ENCODE results near the gene POU2F1.

The POU2F1 gene

DNA sequence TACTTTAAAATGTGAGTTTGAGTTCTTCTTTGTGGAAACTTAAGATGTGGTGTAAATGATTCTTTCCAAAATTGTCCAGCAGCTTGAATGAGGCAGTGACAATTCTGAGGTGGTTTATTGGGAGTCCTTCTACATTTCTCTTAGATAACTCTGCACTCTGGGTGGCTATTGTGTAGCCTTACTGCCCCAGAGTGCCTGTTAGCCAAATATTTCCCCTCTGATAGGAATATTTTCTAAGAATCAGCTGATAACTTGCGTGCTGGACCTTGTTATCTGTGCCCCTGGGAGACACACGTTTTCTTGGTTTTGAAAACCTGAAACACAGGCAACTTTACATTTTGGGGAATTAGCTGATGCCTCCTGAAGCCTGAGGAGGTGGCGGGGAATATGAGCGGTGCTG, 206.0 kb downstream of the POU2F1 start:
- DNase-seq = no peak

DNA sequence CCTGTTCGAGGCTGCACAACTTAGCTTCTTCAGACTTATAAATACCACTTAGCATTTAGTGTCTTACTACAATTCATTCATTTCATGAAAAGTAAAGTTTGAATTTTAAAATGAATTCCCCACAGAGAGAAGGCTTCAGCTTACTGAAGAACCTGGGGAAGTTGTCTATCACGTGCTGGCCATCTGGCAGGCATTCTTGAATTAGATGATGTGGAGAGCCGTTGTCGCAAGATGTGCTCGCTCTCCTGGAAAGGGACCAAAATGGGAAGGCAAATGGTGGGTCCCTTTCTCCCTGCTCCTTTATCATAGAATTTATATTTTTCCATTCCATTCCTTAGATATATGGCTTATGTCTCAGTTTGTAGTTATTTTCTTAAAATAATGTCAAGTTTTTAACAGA, 207.2 kb downstream of the POU2F1 start:
- no peak for DNase-seq

DNA sequence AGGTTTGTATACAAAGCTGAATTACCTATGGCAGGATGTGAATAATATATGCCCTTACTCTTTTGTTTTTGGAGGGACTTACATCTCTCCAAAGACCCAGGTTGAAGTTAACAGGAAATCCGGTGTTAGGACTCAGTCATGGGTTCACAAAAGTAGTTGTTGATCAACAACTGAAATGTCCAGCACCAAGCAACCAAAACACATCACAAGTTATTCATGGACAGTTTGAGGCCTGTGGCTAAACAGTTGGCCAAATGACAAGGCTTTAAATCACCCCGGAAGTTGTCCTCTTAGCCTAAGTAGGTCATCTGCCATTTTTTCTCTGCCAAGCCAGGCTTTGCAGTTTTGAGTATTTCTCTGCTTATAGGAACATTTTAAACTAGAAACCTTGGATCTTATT, 207.7 kb downstream of the POU2F1 start:
- no peak for DNase-seq

DNA sequence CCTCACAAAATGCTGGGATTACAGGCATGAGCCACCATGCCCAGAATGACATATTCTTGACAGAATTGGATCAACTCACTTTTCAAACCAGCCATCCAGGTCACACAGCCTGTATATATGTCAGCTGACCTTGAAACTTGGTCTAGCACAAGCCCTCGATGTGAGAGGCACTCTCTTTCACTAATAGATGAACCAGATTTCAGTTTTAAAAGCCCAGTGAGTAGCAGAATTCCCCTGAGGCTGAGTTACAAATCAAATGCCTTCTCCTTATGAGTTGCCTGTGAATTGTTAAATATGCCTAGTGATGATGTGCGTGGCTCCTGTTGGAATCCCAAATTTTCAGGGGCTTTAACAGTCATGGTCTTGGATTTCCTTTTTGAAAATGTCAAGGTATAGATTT, 208.9 kb downstream of the POU2F1 start:
- no peak for DNase-seq

DNA sequence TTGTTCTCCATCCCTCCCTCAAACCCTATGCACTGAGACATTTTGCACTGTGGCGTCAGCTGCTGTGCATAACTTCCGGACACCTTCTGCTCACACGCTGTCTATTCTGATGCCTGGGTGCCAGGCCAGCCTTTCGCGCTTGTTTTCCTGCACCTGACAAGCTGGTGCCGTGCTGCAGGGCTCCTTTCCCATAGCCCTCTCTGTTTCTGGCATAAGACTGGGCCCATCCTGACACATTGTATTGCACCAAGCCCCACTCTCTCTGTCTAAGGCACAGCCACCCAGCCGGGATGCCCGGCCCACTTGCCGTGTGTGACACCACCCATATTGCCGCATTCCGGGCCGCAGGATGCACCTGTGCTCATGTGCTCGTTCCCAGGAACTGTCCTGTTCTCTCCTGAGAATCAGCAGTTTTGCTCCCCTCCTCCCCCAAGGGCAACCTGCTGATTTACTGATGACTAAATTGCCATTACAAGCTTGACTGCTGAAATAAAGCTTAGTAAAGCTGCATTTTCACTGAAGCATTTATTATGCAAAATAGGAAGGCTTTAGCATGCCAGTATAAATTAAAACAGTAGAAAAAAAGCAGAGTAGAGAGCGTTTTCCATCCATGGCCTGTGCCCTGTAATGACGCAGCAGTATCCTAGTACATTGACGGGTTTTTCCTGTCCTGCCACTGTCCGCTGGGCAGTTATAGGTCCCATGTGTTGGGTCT, 209.6 kb downstream of the POU2F1 start:
- DNase-seq = no peak

DNA sequence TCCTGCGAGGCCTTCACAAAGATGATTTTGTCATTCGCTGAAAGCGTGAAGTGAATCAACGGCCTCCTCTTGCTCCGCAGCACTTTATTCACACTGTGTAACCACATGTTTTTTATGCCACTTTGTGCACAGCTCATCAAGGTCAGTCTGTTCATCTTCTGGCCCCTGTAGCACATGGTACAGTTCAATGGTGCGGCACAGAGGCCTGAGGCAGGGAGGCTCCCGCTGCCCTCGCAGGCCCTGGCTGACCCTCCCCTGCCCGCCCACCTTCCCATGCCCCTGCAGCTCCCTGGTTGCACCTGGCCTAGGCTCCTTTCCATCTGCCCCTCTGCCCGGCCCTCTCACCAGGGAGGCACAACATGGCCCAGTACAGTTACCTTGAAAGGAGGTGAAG, 210.2 kb downstream of the POU2F1 start:
- no peak for DNase-seq

DNA sequence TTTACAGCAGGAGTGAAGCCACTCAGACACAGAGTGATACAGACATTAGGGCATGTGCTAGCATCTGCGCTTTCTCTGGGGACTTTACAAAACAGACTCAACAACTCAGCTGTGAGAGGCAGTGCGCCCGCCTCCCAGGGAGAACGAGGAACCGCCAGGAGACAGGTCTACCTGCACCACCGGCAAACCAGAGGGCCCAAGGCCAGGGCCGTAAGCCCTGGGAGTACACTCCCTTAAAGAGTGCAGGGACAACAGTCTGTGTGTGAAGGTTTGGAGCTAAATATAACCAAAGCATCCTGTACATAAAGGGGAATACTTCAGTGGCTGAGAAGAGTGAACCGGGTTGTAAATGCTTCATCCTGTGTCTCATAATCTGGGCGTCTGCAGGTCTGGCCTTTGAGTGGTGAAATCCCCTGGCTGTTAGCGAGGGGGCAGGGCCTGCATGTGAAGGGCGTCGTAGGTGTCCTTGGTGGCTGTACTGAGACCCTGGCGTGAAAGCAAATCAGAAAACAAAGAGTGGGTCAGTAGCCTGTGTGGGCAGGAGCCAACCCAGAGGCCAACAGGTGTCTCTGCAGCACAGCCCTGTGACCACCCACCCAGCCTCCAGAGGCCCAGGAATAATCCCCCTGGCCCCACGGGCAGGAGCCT, 210.7 kb downstream of the POU2F1 start:
- DNase-seq = no peak

DNA sequence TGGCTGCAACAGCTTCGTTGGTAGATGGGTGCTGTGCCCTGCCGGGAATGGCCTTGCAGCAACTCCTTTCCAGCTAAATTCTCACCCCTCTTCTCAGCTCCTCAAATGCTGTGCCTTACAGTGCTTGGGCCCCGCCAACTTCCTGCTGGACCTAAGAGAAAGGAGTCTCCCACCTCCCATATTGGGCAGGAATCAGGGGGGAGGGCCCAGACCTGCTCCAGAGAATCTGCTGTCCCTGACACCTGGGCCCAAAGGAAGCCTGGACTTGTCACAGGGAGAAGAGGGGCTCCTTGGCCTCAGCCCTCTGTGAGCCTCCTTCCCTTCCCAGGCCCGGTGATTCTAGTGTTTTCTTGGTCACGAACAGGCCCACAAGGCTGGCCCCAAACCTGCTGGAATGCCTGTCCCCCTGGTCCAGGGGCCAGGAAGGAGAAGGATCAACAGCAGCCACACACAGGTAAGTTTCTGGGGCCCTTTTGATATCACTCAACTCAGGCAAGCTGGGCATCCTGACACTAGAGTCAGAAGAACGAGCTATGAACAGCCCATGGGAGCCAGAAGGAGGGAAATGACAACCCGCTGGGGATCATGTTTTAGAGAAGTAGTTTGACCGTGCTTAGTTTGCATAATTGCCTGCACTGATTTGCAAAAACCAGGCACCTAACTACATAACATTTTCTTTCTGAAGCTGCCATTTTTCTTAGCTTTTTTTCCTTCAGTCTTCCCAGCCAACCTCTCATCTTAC, 211.4 kb downstream of the POU2F1 start:
- no peak for DNase-seq

DNA sequence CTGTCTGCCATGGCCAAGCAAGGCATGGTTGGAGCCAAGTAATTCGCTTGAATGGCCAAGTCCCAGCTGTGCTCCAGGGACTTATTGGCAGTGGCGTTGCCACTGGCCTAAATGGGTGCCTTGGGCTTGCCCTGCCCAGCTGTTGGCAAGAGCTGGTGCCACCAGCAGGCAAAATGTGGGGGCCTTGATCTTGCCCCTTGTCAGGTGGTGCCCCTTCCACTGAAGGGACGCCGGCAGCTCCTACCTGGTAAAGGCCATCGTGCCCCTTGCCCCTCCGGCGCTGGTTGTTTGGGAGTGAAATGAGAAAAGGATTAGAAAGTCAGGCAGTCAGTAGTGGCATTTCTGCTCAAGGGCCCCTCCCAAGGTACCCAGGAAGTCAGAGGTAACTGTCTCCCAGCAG, 212.1 kb downstream of the POU2F1 start:
- no peak for DNase-seq

DNA sequence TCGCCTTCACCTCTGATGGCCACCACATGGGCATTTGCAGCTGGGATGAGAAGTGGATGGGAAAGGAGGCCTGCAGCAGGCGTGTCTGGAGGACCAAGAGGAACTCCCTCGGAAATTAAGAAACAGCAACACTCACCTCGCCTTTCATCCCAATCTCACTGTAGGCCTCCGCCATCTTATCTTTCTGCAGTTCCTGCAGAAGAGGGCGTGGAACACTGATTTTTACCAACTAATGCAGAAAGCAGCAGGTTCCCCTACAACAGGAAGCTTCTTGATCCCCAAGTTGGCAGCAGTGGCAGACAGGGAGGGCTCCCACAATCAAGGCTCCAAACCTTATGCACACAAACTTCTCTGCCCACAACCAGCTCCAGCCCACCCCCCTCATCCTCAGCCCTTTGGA, 213.2 kb downstream of the POU2F1 start:
- DNase-seq = no peak

DNA sequence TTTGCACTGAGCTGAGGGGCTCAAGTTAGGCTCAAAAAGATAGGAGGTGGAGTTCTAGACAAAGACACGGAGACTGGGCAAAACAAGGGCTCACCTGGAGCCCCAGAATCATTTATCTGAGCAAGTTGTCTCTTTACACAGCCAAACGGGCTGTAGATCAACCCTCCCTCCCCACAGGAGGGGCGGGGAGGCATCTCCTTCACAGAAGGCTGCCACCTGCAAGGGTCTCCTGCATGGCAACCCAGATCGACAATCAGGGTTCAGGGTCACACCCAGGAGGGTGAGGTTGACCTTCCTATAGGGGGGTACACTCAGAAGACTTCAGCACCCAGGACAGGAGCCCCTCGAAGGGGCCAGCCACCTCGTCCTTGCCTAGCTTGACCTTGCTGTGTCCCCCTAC, 213.6 kb downstream of the POU2F1 start:
- DNase-seq = no peak

DNA sequence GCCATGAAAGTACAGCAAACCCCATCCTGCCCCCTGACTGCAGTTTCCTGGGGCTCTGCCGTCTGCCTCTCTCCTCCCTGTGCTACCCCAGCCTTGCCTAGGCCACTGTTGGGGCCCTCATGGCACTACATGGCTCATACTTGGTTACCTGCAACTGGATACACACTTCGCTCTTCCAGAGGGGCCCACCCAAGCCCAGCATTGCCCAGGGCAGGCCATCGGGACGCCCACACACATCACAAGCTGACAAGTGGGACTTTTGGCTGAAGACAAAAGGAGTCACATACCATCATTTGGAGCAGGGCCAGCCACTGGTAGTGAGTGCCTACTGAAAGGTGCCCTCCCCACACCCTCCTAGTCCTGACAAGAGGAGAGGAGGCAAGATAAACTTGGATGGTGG, 214.8 kb downstream of the POU2F1 start:
- no peak for DNase-seq

DNA sequence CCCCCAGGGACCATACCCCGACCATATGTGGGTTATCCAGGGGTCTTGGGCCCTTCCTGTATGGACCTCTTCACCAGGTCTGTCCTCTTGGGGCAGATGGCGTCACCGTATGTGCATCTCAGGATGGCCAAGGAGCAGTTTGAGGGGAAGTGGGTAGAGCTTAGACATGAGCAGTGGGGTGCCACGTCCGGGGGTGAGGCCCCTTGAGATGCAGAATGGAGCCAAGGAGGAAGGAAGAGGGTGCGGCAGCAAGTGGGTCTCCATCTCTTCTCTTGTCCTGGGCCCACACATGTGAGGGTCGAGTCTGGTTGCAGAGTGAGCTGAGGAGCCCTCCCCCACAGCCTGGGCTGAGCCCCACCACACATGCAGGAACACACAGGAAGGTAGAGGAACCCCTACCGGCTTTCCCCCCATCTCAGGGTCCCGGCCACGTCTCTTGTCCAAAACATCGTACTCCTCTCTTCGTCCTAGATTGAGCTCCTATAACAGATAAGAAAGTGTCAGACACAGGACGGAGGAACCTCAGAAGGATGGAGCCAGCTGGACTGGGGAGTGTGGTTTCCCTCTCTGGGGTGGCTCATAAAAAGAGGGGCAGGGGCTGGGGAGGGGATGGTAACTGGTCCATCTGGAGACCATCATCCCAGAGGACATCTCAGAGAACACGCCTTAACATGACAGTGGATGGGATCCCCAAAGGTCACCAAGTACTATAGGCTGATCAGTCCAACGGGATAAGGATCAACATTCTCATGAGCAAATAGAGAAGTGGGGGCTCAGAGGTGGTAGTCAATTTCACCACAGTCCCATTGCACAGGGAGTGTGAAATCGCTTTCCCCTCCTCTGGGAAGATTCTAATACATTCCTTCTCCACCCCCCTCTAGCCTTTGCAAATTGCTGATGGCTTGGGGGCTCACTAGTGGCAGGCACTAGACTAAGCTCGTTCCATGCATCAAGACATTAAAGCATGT, 217.8 kb downstream of the POU2F1 start:
- no peak for DNase-seq

DNA sequence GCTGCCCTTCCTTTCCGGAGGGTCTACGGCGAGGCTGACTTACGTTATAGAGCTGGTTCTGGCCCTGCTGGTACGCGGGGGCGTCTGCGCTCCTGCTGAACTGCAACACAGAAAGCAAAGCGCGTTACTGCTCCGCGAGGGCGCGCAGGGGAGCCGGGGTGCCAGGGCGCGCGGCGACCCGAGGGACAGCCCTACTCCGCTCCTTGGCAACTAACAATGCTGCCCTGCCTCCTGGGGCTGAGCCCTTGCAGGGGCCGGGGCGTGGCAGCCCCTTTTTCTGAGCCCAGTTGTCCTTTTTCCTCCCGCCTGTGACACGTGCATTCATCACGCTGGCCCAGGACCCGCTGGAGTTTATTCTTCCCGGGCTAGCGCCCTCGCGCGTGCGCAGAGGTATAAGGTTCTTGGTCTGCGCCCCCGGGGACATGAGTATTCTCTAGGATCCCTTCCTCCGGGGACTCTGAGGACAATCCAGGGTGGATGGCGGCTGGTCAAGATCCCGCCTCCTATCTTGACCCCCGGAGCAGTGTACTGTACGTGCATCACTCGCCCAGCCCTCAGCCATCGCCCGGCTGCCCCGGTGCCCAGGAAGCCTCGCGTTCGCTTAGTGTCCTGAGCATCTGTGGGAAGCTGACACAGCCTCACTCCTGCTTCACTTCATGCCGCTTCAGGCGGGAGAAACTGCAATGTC, 218.8 kb downstream of the POU2F1 start:
- DNase-seq = peak; percentile 40

DNA sequence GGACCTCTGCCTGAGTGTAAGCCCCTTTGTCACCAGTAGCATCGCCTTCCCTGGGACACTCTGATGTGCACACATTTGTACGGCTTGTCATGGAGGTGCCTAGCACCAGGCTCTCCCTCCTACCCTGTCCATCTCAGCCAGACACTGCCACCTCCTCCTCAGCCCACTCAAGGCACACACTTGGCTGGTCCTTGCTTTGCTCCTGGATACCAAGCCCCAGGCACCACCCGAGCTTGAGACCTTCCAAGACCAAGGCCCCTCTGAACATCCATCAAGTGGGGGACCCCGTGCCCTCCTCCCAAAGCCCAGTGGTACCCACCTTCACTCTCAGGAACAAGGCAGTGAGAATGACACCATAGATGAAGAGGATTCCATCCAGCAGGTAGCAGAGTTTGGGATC, 219.7 kb downstream of the POU2F1 start:
- no peak for DNase-seq

DNA sequence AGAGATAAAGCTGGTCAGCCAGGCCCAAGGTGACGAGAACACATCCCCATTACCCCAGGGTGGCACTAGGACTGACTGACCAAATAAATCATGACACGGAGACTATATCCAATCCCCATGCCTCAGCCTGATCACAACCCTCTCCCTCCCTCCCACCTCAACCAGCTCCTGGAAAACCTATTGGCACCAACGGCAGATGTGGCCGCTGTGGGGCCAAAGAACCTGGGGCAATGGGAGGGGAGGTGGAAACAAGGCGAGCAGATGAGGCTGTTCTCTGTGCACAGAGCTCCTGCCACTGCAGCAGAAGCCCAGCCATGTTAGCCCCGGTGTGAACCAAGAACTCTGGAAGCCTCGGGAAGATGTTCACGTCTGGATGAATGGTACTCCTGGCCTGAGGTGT, 220.1 kb downstream of the POU2F1 start:
- DNase-seq = no peak

DNA sequence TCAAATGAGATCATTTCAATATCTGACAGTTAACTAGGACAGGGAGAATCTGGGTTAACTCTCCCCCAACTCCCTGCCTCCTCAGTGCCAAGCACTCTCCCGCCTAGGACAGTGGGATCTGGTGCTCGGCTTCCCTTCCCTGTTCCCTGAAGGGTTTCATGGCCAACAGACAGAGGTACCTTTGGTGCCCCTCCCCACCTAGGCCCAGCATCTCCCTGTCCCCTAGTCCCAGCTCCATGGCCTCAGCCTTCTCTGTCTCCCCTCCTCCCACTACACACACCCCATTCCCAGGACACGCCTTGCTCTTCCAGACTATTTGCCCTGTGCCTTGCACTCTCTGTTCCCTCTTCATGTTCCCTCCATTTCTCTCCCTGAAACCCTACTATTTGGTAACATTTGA, 220.5 kb downstream of the POU2F1 start:
- no peak for DNase-seq

DNA sequence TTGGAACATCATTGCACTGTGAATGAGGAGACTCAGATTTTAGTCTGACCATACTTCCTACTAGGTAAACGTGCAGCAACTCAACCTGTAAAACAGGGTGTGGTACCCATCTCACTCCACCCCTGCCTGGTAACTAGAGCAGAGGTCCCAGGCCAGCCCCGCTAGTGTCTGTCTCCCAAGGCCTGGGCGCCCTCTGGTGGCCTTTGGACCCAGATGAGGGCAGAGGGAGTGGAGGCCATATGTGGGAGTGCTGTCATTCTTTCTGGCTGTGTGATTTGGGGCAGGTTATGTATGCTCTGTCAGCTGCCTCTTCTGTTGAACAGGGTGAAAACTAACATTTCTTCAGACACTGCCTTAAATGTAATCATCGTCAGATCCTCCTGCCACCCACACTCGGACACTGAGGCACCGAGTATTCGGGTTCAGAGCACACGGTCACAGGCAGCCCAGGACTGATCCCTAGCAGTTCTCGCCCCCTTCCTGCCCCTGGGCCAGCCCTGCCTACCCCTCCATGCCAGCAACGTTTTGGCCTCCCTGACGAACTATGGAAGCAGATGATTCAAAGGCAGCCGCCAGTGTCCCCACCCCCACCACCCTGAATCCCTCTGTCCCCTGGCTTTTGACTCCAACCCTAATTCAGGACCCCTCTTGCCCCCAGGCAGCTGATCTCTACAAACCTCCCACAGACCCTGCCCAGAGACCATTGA, 221.6 kb downstream of the POU2F1 start:
- DNase-seq = peak; percentile 87

DNA sequence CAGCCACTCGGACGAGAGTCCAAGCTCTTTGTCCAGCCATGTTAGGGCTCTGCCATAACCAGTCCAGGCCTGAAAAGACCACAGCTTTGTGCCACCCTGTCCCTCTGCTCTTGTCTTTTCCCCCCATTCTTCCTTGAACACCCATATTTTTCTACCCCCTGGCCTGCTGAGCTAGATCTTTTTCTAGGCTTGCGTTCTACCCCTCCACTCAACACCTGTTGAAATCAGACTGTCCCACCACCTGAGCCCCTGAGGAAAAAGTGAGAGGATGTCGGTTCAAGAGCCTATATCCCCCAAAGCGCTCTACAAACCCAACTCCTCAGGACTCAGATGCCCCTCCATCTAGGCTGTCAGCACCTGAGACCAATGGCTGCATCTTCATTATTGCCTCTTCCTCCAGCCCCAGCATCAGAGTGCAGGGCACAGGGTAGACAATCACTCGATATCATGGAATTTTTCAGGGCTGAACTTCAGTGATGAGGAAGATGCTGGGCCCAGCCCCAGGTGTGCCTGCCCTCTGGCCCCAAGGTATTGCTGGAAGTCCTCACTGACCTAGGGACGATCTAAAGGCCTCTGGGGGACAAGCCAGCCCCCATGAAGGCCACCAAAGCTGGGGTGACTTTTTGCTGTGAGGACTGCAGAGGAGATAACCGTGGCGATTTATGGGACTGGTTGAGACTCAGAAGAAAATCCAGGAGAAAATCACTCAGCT, 222.3 kb downstream of the POU2F1 start:
- no peak for DNase-seq

DNA sequence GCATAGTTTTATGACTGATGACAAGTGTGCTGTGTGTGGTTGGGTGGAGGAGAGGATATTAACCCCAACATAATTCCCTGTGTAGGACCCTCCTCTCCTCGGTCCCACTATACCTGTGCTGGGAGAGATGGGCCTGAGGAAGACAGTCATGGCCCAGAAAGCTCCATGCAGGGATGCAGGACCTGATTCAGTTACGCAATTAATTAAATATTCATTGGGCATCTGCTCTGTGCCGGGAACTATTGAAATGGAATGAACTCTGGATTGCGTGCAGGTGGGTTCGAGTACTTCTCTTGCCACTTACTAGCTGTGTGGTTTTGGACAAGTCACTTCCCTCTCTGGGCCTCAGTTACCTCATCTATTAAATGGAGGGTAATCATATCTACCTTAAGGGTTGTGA, 223.1 kb downstream of the POU2F1 start:
- no peak for DNase-seq

DNA sequence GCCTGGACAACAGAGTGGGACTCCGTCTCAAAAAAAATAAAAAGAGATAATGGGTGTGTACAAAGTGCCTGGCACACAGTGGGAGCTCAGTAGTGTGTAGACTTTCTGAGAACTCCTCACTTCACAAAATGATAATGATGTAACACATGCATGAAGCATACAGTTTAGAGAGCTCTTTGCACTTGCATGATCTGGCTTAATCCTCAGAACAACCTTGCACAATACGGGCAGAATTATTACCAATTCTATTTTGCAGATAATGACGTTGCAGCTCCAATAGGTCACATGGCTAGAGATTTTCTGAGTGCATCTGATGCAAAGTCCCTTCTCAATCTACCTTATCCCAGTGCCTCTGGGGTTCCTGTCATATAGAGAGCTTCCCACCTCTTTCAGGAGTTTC, 226.3 kb downstream of the POU2F1 start:
- no peak for DNase-seq
